DMS53 (cell line): ENCODE measurements around the gene TMEM184C.

Experiments used
- DNase-seq: peaks from one replicate; lab custom pipeline; 2025; lab: John Stamatoyannopoulos, UW

The TMEM184C gene

DNA sequence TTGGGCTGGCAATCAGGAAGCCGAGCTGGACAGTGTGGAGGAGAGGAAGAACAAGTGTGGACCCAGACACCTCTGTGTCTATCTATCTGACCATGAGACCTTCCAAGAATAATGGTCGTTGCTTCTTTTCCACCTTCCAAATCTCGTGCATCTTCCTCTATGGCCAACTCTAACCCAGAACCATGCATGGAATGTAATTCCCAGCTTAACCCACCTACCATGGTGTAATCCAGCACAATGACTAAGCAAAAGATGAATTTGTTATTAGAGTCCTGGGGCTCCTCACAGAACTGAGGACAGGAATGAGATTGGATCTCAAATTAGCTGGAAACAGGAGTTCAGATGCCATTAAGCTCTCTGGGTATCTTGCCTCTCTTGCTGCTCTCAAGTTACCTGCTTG, 17.4 kb upstream of the TMEM184C start:
- DNase-seq: no peak

GRCh38 chr4:147605499-147605898, 11.7 kb upstream of the TMEM184C start:
- DNase-seq: no peak

DNA sequence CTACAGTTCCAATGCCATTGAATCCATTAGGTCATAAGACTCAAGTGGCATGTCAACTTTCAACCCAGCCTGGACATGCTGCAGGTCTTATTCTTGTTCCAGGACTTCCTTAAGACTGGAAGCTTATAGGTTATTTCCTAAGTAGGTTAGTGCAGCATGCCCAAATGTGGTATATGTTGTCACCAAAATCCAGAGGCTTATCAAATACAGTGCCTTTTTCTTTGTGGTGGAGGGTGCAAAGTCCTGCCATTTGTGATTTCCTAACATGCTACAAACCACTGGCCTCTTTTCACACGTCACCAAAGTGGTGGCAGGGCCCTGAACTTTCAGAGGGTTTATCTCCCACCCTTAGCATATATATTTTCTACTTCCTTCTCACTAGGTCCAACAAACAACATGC, 9.7 kb upstream of the TMEM184C start:
- no peak for DNase-seq

DNA sequence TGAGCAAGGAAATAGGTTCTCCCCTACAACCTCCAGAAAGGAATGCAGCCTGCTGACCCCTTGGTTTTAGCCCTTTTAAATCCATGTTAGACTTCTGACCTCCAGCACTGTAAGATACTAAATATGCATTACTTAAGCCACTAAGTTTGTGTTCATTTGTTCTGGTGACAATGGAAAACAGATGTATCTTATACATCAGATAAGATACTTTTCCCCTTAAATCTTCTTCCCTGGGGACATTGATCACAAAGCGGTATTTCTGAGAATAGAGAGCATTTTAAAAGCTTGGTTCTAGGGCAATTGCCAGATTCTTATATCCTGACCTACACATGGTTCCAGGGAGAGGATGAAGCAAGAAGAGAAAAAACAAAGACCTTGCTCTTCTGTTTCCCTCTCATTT, 6.5 kb upstream of the TMEM184C start:
- DNase-seq: no peak

DNA sequence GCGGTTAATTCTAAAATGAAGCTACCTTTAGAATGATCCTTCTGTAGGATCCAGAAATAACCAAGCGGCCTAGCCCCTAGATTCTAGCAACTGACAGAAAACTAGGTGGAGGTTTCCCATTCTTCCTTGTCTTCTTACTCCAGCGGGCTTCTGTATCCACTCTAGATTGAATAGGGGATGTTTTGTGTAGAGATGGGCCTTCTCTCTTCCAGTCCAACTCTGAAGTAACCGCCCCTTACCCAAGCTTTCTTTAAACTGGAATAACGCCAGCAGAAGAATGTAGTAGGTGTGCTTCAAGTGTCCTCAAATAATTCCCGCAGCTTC, 386 bp upstream of the TMEM184C start:
- no peak for DNase-seq

DNA sequence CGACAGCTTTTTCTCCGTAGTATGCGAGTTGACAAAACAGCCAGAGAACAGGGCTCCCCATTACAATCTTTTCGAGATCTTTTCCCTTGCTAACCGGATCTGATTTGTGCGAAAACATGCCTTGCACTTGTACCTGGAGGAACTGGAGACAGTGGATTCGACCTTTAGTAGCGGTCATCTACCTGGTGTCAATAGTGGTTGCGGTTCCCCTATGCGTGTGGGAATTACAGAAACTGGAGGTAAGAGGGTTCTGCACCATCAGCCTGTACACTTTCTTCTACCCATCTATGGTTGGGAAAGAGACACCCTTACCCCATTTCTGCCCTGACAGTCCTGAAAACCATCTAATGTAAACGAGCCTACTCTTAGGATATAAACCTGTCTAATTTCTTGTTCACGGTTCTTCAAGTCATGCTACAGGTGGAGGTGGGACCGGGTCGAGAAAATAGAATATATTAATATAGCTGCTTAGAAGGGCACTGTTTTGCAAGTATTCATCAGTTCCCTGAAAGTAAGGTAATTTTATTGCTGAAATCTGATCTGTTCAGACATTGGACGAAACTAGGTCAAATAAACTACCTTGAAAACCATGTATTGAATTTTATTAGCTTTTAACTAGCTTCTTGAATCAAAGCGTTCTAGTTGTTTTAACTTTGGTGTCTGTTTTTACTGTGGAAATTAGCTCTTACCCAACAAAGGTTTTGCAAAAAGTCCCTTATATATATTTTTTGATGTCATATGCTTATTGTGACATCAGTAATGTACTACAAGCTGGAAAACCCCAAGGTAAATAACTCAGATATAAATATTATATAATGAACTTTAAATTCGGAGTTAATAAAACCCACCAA, 869 bp downstream of the TMEM184C start:
- DNase-seq: no peak

DNA sequence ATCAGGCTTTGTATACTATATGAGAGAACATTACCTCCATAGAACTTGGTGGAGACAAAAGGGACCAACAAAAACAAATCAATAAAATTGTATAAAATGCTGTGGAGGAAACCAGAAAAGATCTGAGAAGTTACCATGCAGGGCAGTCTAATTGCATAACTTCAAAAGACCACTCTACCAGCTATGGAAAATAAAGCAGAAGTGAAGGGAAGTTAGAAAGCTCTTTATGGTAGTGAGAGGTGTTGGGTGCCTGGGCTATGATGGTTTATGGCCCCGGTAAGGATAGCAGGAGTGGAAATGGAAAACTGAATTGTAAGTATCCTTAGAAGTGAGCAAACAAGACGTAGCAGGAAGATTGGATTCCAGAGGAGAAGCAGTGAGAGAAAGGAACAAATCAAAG, 3.1 kb downstream of the TMEM184C start:
- DNase-seq: no peak

DNA sequence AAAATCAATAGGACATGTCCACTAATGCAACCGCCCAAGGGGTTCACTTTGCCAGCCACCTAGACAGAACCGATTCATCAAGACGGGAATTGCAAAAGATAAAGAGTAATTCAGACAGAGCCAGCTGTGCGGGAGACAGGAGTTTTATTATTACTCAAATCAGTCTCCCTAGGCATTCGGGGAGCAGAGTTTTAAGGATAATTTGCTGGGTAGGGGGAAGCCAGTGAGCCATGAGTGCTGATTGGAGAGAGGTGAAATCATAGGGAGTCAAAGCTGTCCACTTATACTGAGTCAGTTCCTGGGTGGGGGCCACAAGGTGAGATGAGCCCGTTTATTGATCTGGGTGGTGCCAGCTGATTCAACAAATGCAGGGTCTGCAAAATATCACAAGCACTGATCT, 8.5 kb downstream of the TMEM184C start:
- no peak for DNase-seq

DNA sequence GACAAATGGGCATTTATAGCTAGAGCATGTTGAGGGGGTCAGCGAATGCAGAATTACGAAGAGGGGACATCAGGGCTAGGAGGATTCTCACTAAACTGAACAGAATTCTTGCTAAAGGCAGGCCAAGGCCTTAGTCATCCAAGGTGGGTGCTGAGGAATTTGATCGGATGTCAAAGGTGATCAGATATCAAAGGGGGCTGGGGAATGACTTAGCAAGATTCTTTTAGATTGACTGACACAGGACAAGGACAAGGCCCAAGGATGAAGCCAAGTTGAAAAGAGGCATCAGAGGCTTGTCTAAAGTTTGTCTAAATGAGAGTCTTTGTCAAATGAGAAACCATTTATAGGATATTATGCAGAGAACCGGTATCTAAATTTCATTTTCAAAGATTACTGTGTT, 9.7 kb downstream of the TMEM184C start:
- no peak for DNase-seq

DNA sequence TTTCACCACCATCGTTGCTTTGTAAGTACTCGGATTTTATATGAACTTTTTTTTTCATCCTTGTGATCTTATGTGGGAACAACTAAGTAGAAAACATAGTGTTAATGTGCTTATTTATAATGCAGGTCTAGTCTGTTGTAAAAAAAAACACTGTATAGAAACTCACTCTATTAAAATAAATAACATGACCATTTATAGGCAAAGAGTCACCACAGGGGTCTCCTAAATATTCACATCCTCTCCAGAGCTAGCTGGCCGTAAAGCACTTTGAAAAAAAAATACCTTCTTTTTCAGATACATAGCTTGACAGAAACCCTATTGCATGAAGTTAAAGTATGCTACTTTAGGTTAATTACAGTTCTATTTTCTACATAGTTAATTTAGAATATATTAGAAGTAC, 11.2 kb downstream of the TMEM184C start:
- DNase-seq: no peak

GRCh38 chr4:147629783-147630730, 12.9 kb downstream of the TMEM184C start:
- DNase-seq: no peak

GRCh38 chr4:147633113-147633512, 15.9 kb downstream of the TMEM184C start:
- no peak for DNase-seq

GRCh38 chr4:147633643-147634042, 16.4 kb downstream of the TMEM184C start:
- no peak for DNase-seq

DNA sequence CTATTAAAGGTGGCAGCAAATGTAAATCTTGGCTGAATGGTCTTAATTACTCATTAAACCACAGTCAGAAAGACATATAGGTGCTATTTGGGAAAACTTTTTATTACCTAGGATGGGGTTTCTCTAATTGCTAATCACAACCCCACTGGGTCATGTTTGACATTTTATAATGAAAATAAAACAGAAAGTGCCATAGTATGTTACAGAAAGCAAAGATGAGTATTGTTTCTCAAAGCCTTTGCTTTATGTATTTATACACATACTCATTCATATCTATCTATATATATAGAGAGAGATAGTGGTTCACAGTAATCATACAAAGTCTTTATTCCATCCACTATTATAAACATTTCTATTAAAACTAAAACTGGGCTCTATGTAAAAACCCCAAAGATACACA, 18.2 kb downstream of the TMEM184C start:
- no peak for DNase-seq

DNA sequence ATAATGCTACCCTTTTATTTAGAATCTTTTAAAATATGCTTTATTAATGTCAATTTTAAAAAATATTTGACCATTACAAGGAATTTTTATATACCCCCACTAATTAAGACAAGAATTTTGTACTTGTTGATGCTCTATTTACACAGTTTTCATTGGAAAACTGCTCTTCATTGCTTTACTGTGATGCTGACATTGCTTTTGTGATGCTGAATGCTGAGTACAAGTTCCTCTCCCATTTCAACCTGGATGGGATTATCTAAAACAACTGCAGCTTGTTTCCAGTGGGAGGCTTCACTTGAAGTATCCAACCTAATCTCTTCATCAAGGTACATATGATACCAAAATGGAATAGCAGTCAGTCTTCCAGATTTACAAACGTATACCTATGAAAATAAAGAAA, 21.2 kb downstream of the TMEM184C start:
- DNase-seq: no peak

GRCh38 chr4:147638942-147639341, 21.7 kb downstream of the TMEM184C start:
- no peak for DNase-seq

- no peak for DNase-seq
Observed at GRCh38 chr4:147639388-147639787, 22.2 kb downstream of the TMEM184C start.

DNA sequence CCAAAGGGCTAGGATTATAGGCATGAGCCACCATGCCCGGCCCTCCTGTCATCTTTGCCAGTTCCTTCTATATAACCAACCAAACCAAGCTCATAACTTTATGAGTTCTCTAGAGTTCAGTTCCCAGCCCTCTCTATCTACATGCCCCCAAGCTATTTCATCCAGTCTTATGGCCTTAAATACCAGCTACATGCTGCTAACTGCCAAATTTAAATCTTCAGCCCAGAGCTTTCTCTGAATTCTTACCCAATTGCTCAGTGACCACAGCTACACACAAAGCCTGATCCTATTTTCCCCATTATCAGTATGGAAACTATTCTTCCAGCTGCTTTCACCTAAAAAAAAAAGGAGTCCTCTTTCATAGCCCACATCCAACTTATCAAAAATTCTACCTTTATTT, 23.1 kb downstream of the TMEM184C start:
- DNase-seq: no peak

DNA sequence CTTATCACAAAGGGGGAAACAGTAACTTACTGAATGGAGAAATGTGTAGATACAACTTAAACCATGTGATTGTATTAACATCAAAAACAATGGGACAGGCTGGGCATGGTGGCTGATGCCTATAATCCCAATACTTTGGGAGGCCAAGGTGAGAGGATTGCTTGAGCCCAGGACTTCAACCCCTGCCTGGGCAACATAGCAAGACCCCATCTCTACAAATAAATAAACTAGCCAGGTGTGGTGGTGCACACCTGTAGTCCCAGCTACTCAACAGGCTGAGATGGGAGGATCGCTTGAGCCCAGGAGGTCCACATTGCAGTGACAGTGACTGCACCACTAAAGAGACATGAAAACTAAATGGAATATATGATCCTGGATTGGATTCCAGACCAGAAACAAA, 26.4 kb downstream of the TMEM184C start:
- no peak for DNase-seq

GRCh38 chr4:147644471-147644870, 27.3 kb downstream of the TMEM184C start:
- DNase-seq: peak; percentile 2

GRCh38 chr4:147645099-147645498, 27.9 kb downstream of the TMEM184C start:
- DNase-seq: no peak

DNA sequence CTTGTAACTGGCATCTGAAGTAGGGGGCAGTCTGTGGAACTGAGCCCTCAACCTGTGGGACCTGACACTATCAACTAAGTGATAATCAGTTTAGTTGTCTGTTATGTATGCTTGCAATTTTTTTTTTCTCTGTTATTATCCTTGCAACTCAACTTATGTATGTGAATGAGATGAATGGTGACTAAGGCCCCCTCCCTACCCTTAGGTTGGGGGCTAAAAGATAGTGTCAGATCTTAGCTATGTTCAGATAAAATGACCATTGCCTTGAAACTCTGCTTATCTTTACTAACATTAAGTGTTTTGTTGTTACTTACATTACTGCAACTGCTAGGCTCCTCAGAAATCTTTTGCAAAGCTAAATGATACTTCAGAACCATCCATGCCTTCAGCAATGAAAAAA, 31.5 kb downstream of the TMEM184C start:
- DNase-seq: no peak

GRCh38 chr4:147651563-147651962, 34.4 kb downstream of the TMEM184C start:
- DNase-seq: no peak
